HG02870 (cell line): ENCODE measurements around the gene CST7.
"Not testable (repeated sequence)": the region's sequence is repeated elsewhere in the genome, so short reads cannot be mapped to it uniquely, and the experiment has no call there.

ENCODE experiments used
- ATAC-seq: cut with Tn5 transposase; IDR thresholded peaks from one replicate; pipeline ENCODE4 v1.9.1; 2021; ENCODE audit warnings: mild to moderate bottlenecking, moderate library complexity; ENCODE audit not compliant: unreplicated experiment

CST7 gene

DNA sequence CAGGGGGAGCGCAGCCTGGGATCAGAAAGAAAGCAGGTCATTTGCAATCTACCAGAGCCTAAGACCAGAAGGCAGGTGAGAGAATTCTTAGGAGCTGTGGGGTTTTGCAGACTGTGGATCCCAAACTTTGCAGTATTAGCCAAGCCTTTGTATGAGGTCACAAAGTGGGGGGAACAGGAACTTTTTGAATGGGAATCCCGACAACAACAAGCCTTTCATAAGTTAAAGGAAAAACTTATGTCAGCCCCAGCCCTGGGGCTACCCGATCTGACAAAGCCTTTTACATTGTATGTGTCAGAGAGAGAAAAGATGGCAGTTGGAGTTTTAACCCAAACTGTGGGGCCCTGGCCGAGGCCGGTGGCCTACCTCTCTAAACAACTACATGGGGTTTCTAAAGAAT, 19.8 kb upstream of the CST7 start:
- not testable (repeated sequence) for ATAC-seq

DNA sequence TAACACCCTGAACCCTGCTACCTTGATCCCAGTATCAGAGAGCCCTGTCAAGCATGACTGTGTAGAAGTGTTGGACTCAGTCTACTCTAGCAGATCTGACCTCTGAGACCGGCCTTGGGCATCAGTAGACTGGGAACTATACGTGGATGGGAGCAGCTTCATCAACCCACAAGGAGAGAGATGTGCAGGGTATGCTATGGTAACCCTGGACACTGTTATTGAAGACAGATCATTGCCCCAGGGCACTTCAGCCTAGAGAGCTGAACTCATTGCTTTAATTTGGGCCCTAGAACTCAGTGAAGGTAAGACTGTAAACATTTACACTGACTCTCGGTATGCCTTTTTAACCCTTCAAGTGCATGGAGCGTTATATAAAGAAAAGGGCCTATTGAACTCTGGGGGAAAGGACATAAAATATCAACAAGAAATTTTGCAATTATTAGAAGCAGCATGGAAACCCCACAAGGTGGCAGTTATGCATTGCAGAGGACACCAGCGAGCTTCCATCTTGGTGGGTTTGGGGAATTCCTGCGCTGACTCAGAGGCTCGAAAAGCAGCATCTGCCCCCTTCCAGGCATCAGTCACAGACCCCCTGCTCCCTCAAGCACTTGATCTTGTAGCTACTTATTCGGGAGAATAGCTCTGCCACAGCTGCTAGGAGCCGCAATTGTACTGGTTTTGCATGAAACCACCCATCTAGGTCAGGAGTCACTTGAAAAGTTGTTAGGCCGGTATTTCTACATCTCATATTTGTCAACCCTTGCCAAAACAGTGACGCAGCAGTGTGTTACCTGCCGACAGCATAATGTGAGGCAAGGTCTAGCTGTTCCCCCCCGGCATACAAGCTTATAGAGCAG, 19.0 kb upstream of the CST7 start:
- not testable (repeated sequence) for ATAC-seq

DNA sequence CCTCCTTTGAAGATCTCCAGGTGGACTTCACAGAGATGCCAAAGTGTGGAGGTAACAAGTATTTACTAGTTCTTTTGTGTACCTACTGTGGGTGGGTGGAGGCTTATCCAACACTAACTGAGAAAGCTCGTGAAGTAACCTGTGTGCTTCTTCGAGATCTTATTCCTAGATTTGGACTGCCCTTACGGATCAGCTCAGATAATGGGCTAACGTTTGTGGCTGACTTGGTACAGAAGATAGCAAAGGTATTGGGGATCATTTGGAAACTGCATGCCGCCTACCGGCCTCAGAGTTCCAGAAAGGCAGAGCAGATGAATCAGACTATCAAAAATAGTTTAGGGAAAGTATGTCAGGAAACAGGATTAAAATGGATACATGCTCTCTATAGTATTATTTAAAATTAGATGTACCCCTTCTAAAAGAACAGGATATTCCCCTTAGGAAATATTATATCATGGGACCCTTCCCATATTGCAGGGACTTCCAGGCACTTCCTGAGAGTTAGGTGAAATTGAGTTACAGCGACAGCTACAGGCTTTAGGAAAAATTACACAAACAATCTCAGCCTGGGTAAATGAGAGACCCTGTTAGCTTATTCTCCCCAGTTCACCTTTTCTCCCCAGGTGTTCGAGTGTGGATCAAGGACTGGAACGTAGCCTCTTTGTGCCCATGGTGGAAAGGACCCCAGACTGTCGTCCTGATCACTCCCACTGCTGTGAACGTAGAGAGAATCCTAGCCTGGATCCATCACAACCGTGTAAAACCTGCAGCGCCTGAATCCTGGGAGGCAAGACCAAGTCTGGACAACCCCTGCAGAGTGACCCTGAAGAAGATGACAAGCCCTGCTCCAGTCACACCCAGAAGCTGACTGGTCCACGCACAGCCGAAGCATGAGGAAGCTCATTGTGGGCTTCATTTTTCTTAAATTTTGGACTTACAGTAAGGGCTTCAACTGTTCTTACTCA, 18.1 kb upstream of the CST7 start:
- ATAC-seq: not testable (repeated sequence)

DNA sequence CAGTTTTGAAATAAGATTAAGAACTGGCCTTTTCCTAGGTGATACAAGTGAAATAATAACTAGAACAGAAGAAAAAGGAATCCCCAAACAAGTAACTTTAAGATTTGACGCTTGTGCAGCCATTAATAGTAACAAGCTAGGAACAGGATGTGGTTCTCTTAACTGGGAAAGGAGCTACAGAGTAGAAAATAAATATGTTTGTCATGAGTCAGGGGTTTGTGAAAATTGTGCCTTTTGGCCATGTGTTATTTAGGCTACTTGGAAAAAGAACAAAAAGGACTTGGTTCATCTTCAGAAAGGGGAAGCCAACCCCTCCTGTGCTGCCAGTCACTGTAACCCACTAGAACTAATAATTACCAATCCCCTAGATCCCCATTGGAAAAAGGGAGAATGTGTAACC, 17.2 kb upstream of the CST7 start:
- ATAC-seq: not testable (repeated sequence)

DNA sequence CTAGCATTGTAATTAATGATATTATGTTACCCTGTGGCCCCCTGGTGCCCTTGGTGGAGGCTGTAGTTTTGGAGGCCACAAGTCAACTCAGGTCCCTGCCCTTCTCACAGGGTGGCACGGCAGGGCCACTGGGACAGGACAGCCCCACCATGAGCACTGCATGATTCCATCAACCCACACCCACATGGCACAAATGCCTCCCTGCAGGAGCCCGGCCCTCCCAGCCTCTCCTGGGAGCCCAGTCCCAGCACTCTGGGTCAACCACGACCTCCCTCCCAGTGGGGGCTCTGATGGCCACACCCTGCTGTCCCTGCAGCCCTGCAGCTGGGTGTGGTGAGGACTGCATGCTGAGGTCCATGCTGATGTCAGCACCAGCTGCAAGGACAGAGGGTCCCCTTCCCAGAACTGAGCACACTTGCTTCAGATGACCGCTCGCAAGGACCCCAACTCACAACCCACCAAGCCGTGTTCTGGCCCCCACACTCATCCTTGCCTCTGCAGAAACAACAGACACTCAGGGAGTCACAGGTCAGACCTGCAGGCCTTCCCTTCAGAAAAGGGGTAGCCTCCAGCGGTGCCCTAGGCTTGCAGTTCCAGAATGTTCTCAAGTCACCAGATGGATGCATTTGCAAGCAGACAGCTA, 15.7 kb upstream of the CST7 start:
- ATAC-seq: no peak

DNA sequence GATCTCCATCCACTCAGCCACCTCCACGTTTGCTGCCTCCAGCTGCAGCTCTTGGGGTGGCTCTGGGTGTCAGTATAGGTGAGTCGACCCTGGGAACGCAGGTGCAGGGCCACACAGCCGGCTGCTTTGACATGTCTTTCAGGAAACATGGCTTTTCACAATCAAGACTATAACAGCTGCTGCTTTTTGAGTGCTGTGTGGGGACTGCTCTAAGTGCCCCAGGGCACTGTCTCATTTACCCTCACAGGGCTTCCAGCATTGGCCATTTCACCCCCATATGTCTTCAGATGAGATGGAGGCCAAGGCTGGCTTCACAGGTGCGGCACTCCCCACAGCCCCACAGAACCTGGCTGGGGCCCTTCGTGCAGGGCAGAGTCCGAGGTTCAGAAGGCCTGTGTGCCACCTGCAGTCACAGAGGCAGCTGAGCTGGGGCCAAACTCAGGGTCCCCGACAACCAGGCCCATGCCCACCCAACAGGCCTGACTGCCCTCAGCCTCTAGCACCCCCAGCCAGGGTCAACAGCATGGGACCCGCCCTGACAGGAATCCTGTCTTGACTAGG, 14.9 kb upstream of the CST7 start:
- ATAC-seq: no peak

DNA sequence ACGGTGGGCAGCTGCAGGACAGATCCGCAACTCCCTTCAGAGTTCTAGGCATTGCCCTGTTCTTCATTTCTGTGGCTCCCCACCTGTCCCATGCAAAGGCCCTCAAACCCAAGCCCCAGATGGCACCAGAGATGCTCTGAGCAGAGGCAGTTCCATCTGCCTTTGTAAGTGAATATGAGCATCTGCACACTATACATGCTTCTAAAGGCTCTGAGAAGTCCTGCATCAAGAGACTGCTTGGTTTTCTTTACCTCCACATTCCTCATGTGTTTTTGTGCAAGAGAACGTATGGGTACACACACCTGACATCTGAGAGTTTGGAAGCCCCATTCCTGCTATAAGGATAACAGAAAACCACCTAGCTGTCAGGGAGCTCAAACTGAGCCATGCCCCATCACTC, 14.4 kb upstream of the CST7 start:
- no peak for ATAC-seq

DNA sequence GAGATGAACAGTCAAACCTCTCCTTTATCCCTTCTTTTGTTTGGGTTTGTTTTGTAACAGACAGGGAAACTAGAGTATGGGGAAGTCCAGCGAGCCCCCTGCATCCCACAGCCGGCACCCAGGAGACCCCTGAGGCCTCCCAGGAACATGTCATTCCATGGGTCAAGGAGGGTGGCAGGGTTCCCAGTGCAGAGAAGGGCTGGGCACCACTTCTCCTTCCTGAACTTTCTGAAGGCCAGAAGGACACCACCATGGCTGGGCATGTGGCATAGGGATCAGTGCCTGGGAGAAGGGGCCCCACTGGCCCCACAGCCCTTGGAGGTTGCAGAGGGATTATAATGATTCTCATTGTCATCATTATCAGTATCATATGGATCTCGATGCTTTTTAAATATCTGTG, 13.9 kb upstream of the CST7 start:
- ATAC-seq: no peak

DNA sequence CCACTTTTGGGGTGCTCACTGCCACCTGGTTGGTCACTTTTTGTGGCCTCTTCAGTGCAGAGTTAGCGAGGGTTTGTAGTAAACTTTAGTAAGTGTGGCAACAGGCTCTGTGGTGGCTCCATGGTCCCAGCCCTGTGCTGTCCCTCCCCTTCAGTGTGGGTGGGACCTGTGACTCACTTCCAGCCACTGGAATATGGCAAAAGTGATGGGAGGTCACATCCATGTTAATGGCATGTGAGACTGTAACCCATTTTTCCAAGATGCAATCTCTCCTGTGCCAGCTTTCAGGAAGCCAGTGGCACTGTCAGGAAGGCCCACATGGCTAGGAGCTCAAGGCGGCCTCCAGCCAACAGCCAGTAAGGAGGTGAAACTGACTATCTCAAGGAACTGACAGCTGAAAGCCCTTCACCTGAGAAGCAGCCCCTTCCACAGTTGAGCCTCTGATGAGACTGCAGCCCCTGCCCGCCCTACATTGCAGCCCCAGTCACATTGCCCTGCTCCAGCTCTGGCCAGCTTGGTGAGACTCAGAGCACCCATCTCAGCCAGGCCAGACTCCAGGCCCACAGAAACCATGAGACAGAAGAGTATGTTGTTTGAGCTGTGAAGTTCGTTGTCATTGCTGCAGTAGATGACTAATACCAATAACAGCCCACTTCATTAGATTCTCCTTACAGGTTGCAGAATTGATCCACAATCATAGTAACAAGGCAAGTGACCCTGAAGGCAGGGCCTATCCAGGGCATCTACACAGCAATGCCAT, 13.1 kb upstream of the CST7 start:
- no peak for ATAC-seq

DNA sequence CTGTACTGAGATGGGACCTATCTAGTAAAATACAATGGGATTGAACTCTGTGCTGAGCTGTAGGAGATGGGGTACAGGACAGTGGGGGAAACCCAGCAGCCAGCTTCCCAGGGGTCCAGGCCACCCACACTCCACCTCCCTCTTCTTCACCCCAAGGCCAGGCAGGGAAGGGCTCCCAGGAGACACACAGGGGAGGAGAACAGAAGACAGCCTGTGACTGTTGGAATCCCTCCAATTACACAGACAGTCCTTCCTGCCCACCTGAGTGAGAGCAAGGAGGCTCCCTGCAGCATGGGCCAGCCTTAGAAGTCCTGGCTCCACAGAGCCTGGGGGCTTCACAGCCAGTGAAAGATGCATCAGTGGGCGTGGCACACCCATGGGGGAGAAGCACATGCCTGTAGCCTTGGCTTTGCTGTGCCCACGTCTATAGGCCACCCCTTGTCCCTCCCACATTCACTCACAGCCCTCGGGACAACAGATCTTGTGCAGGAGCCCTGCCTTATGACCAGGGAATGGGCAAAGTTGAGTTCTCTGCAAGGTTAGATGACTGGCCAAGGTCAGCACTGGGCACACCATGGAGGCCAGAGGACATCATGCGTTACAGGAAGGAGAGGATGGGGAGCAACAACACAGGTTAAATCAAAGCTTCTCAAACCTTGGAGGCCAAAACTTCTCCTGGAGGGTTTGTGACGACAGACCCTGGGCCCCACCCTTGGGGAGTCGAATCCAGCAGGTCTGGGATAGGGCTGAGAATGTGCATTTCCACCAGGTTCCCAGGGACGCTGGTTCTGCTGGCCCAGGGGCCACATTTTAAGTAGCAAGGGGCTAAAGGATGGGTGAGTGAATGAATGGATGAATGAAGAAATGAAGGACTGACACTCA, 12.3 kb upstream of the CST7 start:
- no peak for ATAC-seq

DNA sequence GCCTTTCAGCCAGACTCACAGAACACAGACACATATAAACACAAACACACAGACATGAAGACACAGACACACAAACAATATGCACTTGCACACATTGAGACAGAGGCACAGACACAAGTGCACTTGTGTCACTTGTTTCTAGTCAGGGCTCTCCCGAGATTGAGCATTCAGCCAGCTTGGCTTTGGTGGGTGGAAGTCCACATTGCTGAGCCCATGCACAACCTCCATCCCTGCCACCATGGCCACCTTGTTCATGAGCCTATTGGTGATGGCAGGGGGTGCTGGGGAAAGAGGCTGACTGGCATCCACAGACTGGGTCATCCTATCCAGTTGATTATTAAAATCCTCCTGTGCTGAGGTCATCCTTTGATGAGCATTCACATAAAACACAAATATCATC, 11.5 kb upstream of the CST7 start:
- no peak for ATAC-seq

DNA sequence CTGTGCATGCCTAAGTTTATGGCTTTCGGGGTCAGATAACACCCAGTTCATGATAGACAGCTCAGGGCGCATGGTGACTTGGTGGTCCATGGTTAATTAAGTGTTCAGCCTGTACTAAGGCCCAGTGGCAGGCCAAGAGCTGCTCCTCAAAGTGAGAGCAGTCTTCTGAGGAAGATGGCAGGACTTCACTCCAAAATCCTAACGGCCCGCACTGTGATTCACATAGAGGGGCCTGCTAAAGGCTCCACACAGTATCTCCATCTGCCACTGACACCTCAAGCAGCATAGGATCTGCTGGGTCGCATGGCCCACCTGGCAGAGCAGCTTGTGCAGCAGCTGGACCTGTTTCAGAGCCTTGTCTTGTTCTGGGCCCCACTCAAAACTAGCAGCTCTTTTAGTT, 10.6 kb upstream of the CST7 start:
- no peak for ATAC-seq

DNA sequence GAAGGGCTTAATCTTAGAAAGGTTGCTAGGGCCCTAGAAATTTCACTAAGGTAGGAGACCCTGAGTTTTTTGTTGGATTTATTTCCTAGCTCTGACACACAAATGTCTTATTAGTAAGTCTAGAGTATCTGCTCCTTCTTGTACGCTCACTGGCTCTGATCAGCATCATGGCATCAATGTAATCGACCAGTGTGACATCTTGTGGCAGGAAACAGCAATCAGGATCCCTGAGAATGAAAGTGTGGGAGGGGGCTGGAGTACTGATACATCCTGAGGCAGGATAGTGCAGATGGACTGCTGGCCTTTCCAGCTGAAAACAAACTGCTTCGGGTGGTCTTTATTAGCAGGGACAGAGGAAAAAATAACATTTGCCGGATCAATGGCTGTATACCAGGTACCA, 10.0 kb upstream of the CST7 start:
- ATAC-seq: no peak

DNA sequence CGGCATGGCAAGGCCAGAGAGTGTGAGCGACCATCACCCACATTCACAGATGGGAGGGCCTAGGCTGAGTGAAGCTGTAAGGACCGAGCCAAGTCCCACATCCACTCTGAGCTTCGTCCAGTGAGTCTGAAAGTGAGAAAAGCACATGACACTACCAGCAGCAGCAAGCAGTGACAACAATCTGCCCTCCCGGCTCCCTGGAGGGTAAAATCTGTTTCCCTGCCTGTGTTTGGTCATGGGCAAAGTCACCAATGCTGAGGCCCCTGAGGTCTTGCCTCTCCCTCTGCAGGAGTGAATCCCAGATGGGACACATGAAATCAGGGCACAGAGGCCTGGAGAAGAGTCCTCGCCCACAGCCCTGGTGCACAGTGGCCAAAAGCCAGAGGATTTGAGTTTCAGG, 6.4 kb upstream of the CST7 start:
- ATAC-seq: no peak

DNA sequence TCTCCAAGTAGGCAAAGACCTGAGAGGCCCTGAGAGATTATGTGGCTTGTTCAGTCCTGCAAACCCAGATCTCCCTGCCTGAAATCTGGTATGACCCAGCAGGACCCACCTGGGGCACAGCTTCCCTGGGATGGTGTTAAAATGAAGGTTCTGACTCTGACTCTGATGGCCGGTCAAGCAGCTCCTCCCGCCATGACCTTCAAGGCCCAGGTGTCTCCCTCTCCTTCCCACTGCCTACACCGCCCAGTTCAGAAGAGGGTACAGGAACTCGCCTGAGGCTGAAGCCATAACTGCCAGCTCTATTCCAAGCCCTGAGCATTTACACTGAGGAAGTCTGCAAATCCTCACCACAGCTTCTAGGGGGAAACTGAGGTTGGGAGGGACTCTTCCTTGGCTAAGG, 5.9 kb upstream of the CST7 start:
- ATAC-seq: no peak

DNA sequence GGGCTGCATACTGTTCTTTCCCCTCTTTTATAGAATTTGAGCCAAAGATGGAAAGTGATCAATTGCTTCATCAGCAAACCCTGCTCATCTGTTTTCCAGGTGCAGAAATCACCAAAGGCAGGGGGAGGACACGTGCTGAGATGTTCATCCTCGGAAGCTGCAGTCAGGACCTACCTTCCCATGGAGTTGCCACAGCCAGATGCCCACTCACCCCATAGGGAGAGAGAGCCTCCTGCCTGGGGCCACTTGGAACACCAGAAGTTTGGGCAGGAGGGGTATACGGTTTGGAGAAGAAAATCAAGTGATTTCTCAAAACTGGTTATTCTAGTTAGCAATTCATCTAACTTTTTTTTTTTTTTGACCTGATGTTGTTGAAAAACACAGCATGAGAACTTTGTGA, 5.3 kb upstream of the CST7 start:
- ATAC-seq: no peak

DNA sequence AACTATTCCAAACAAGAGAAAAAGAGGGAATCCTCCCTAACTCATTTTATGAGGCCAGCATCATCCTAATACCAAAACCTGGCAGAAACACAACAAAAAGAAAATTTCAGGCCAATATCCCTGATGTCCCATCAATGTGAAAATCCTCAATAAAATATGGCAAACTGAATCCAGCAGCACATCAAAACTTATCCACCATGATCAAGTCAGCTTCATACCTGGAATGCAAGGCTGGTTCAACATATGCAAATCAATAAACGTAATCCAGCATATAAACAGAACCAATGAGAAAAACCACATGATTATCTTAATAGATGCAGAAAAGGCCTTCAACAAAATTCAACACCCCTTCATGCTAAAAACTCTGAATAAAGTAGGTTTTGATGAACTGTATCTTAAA, 2.7 kb upstream of the CST7 start:
- not testable (repeated sequence) for ATAC-seq

DNA sequence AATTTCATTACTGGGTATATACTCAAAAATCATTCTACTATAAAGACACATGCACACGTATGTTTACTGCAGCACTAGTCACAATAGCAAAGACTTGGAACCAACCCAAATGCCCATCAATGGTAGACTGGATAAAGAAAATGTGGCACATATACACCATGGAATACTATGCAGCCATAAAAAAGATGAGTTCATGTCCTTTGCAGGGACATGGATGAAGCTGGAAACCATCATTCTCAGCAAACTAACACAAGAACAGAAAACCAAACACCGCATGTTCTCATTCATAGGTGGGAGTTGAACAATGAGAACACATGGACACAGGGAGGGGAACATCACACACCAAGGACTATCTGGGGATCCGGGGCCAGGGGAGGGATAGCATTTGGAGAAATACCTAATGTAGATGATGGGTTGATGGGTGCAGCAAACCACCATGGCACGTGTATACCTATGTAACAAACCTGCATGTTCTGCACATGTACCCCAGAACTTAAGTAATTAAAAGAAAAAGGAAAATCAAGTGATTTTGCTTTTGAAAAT, 602 bp upstream of the CST7 start:
- ATAC-seq: not testable (repeated sequence)

DNA sequence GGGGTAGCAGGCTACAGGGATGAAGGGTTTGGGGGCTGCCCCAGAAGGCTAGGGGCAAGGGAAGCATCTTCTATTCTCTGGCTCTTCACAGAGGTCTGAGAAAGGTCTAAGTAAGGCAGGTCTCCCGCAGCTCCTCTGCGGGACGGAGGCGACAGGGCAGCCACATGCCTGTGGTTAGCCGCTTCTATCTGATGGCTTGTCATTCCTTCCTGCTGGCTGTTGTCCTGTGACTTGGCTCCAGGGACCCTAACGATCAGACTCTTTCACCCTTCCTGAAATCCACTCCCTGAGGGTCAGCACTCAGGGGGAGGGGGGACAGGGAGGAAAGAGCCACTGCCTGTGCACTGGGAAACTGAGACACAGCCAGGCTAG, 673 bp downstream of the CST7 start:
- ATAC-seq: no peak
